Heart right ventricle (tissue), 16 donors: Measurements from ENCODE around the gene MYH14. TPM values are rescaled to one million over a fixed set of nuclear protein-coding genes. Genes with fewer than 3 reads are reported as not detected.
"Not testable (repeated sequence)": the region's sequence is repeated elsewhere in the genome, so short reads cannot be mapped to it uniquely, and the experiment has no call there.

Experiments used
- ATAC-seq, 8 donors: fragments of 200-7000 bp; cut with Tn5 transposase; one replicate each; pipeline ENCODE4 v1.9.1; 2020; ENCODE audit warnings: mild to moderate bottlenecking in 8 of 8, moderate library complexity in 8 of 8, moderate number of reproducible peaks in 1 of 8
- DNase-seq, 2 donors: peaks; one replicate each; pipeline ENCODE4 v3.0.0-alpha.2; 2020
- H3K27ac ChIP-seq, 10 donors: fragments of 200-600 bp; sonication (generic) in 2 of 10; one replicate each; pipeline versions ENCODE4 v1.5.0 to v1.8.0; 2020 to 2022; ENCODE audit warnings: mild to moderate bottlenecking in 3 of 10
- H3K27me3 ChIP-seq, 7 donors: fragments of 200-600 bp; one replicate each; pipeline ENCODE4 v1.8.0; 2021 to 2022; ENCODE audit warnings: mild to moderate bottlenecking in 2 of 7
- H3K36me3 ChIP-seq, 9 donors: fragments of 200-600 bp; sonication (generic) in 1 of 9; one replicate each; pipeline versions ENCODE4 v1.5.0 to v1.8.0; 2020 to 2022; ENCODE audit warnings: mild to moderate bottlenecking in 2 of 9
- H3K4me1 ChIP-seq, 9 donors: fragments of 200-600 bp; sonication (generic) in 1 of 9; one replicate each; pipeline versions ENCODE4 v1.5.0 to v1.8.0; 2020 to 2022; ENCODE audit warnings: mild to moderate bottlenecking in 4 of 9
- H3K4me3 ChIP-seq, 10 donors: fragments of 200-600 bp; sonication (generic) in 2 of 10; one replicate each; pipeline versions ENCODE4 v1.5.0 to v1.8.0; 2020 to 2022; ENCODE audit warnings: mild to moderate bottlenecking in 7 of 10, moderate library complexity in 2 of 10
- H3K9me3 ChIP-seq, 11 donors: fragments of 200-600 bp in 10 of 11; sonication (generic) in 2 of 11; one replicate each; pipeline versions ENCODE4 v1.5.0 to v1.8.0; 2013 to 2022; ENCODE audit warnings: mild to moderate bottlenecking in 2 of 11, control low read depth in 1 of 11, moderate library complexity in 1 of 11
- WGBS, 2 donors: extraction: QIAGEN DNeasy Blood & Tissue Kit; methylation state at CpG; one replicate each; pipeline ENCODE4 v1.1.7; 2013; ENCODE audit warnings: inconsistent platforms in 1 of 2; 5-methylcytosine and 5-hydroxymethylcytosine counted together
- intact Hi-C, 10 donors: fragments of 100-400 bp; cut with DNase I; formaldehyde crosslinking; loops; one replicate each; pipeline versions ENCODE4 v1.11.1 to v1.14.2; 2022
- polyA plus RNA-seq, 2 donors: library from polyadenylated mRNA; stranded (reverse); fragments of 200-250 nt; gene quantifications; one replicate each; pipeline ENCODE4 v1.2.3, GENCODE V29; 2013
- total RNA-seq, 10 donors: library from RNA; stranded (reverse); fragmentation: NEBNext Ultra II Directional in 3 of 10; extraction: Animal tissue kit (Norgen Biotek cat#: 25700) in 3 of 10; gene quantifications; one replicate each; pipeline versions ENCODE4 v1.2.1 to v1.2.4, GENCODE V29; 2021 to 2023
- TF ChIP-seq, protein P1 (sequence below), 9 donors: fragments of 200-600 bp; sonication (generic) in 2 of 9; IDR thresholded peaks; one replicate each; pipeline versions ENCODE4 v1.5.0 to v1.8.0; 2021 to 2022; ENCODE audit warnings: antibody characterized with exemption in 9 of 9, mild to moderate bottlenecking in 5 of 9, moderate library complexity in 1 of 9
- donor health status: Arrhythmogenic right ventricular cardiomyopathy.
- donor health status: ischemic (EF 13 %, LVEDD 7.1; RV severe dilation, severe dysfunction).
- donor health status: healthy with polysubstance abuse.
- donor health status: DM: no; HTN: yes; CAD: no.
- donor health status: DM: no; HTN: no; CAD: no.
- donor health status: ischemic (EF 25% LVEDD 6.9; RV normal size, moderate dysfunction).
- donor health status: ischemic (EF 25% LVEDD 5.7; RV mildly dilated, moderate dysfunction).
- donor health status: healthy.
- donor health status: DM: yes; HTN: yes; CAD: no.
- donor health status: Ischemic cardiomyopathy.
- donor health status: ischemic (EF 35%, LVEDD 5.7; RV mildly dilated, moderate dysfunction).
- donor health status: nonischemic (EF 11% LVEDD 7.7; RV severe dilation, severe dysfunction).
- donor health status: DM: yes; HTN: yes; CAD: no.
- donor health status: PGD.
- donor health status: ischemic (EF 29% LVEDD 5.4; RV normal size, mild dysfunction).
- donor health status: nonischemic (EF 23%, LVEDD 6.1; RV moderate dilation, normal function).

Gene MYH14
- total and polyA plus RNA-seq, 12 donors: 29.3 to 149 (median 102) TPM

DNA sequence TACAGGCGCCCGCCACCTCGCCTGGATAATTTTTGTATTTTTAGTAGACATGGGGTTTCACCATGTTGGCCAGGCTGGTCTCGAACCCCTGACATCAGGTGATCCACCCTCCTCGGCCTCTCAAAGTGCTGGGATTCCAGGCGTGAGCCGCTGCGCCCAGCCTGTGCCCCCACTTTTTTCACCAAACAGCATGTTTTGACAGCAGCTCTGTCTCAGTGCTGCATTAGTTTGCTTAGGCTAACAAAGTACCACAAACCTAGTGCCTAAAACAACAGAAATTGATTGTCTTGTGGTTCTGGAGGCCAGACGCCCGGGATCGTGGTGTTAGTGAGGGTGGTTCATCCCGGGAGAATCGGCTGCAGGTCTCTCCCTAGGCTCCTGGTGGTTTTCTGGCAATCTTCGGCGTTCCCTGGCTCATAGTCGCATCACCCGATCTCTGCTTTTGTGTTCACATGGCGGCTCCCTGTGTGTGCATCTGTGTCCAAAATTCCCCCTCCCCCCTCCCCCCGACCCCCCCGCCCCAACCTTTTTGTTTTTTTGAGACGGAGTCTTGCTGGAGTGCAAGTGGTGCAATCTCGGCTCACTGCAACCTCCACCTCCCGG is 30.0 kb downstream of the MYH14 start:
- TF ChIP-seq, protein P1, sequence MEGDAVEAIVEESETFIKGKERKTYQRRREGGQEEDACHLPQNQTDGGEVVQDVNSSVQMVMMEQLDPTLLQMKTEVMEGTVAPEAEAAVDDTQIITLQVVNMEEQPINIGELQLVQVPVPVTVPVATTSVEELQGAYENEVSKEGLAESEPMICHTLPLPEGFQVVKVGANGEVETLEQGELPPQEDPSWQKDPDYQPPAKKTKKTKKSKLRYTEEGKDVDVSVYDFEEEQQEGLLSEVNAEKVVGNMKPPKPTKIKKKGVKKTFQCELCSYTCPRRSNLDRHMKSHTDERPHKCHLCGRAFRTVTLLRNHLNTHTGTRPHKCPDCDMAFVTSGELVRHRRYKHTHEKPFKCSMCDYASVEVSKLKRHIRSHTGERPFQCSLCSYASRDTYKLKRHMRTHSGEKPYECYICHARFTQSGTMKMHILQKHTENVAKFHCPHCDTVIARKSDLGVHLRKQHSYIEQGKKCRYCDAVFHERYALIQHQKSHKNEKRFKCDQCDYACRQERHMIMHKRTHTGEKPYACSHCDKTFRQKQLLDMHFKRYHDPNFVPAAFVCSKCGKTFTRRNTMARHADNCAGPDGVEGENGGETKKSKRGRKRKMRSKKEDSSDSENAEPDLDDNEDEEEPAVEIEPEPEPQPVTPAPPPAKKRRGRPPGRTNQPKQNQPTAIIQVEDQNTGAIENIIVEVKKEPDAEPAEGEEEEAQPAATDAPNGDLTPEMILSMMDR (IDR thresholded peaks at IDR 0.05): no peak
- Histone ChIP-seq H3K27me3 (no peaks in the 10 kb centered on the region), H3K36me3 (peaks cover 0 to 13% (median 0%) of the 10 kb centered on the region in 9 donors), H3K4me1 (peaks cover 0 to 18% (median 8%) of the 10 kb centered on the region in 9 donors), H3K9me3 (no peaks in the 10 kb centered on the region), H3K4me3 (no peak overlapping the region), H3K27ac (peak overlapping the region in 7 of 10 donors; percentile 72 to 86 (median 83))
- intact Hi-C loops: no loop called here
- WGBS, 2 donors: 80 to 87% methylated on average over 22 to 23 of the region's 23 CpGs
- no peak for ATAC-seq
- no peak for DNase-seq

- DNase-seq, H3K27ac ChIP-seq, H3K36me3 ChIP-seq, intact Hi-C loops, ATAC-seq, H3K9me3 ChIP-seq, H3K27me3 ChIP-seq, H3K4me3 ChIP-seq: not testable (repeated sequence)
- 38 to 44% methylated on average over 11 of the region's 11 CpGs for WGBS, 2 donors
- peaks cover 0 to 18% (median 8%) of the 10 kb centered on the region in 9 donors for H3K4me1 ChIP-seq
- TF ChIP-seq, protein P1 (IDR thresholded peaks at IDR 0.05): peak in 1 of 9 donors; percentile 13
These were observed 34.1 kb downstream of the MYH14 start for GRCh38 chr19:50237493-50237892.

DNA sequence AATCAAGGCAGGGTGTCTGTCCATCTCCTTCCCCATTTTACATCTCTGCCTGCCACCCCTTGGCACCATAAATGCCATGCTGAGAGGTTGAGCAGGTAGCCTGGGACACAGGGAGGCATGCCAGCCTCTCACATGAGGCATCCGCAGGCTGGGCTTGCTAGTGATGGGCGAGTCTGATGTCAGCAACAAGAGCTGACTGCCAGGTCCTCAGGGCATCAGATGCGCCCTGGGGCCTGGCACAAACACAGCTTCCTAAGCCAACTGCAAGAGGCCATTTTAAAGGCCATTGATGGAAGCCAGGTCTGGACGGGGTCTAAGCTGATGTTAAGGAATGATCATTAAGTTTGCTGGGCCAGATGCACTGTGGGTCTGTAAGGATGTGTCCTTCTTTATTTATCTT is 34.6 kb downstream of the MYH14 start:
- peak in 3 of 8 donors; percentile 19 to 43 (median 37) for ATAC-seq
- peak; percentile 11 to 36 for DNase-seq
- 54 to 67% methylated on average over 4 of the region's 4 CpGs for WGBS, 2 donors
- TF ChIP-seq, protein P1 (IDR thresholded peaks at IDR 0.05): no peak
- H3K27me3 ChIP-seq: no peaks in the 10 kb centered on the region
- peaks cover 0 to 18% (median 8%) of the 10 kb centered on the region in 9 donors for H3K4me1 ChIP-seq
- no peak overlapping the region for H3K4me3 ChIP-seq
- no peaks in the 10 kb centered on the region for H3K36me3 ChIP-seq
- intact Hi-C loops: no loop called here
- H3K27ac ChIP-seq: no peak overlapping the region
- no peaks in the 10 kb centered on the region for H3K9me3 ChIP-seq

DNA sequence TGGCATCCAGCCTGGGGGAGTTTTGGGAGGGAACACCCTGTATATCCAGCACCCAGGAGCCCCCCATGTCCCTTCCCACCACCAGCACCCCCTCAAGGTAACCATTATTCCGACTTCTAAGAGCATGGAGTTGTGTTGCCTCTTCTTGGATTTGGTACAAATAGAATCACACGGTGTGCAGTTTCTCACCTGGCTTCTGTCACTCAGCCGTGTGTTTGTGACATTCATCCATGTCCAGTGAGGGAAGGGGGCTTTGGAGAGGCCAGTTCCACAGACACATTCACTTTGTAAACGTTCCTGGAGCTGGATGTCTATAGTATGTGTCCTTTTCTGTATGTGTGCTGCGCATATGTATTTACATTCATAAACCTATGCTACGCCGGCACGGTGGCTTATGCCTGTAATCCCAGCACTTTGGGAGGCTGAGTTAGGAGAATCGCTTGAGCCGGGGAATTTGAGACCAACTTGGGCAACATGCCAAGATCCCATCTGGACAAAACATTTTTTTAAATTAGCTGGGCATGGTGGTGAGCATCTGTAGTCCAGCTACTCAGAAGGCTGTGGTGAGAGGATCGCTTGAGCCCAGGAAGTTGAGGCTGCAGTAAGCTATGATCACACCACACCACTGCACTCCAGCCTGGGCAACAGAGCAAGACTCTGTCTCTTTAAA is 36.6 kb downstream of the MYH14 start:
- WGBS, 2 donors: 74% methylated on average over 11 of the region's 11 CpGs
- H3K4me1 ChIP-seq: peaks cover 0 to 5% (median 3%) of the 10 kb centered on the region in 9 donors
- peaks cover 0 to 5% (median 0%) of the 10 kb centered on the region in 9 donors for H3K36me3 ChIP-seq
- no peak overlapping the region for H3K4me3 ChIP-seq
- H3K27ac ChIP-seq: no peak overlapping the region
- no peaks in the 10 kb centered on the region for H3K27me3 ChIP-seq
- ATAC-seq (no peak), DNase-seq (no peak)
- TF ChIP-seq, protein P1 (IDR thresholded peaks at IDR 0.05): no peak
- no peaks in the 10 kb centered on the region for H3K9me3 ChIP-seq
- intact Hi-C loops: no loop called here
